Loucy (cell line): Measurements from ENCODE around the gene CAPN14.

Source experiments
- H2AFZ ChIP-seq: fragments of 200-600 bp; sonication (generic); 2 replicates; pipeline ENCODE4 v1.6.0; 2016; ENCODE audit warnings: antibody characterized with exemption, mild to moderate bottlenecking, low read length, moderate library complexity
- H3F3A ChIP-seq: fragments of 200-600 bp; 2 replicates; pipeline ENCODE4 v1.6.0; 2016; ENCODE audit warnings: antibody characterized with exemption, low read depth, mild to moderate bottlenecking
- H3K27me3 ChIP-seq: fragments of 200-600 bp; sonication (generic); 2 replicates; pipeline ENCODE4 v1.6.1; 2014; ENCODE audit warnings: low read length, mild to moderate bottlenecking; ENCODE audit not compliant: insufficient read depth, poor library complexity, severe bottlenecking
- H3K36me3 ChIP-seq: fragments of 200-600 bp; sonication (generic); 2 replicates; pipeline ENCODE4 v1.6.1; 2016; ENCODE audit warnings: low read length; ENCODE audit not compliant: insufficient read depth
- H3K4me1 ChIP-seq: fragments of 200-600 bp; sonication (generic); 2 replicates; pipeline ENCODE4 v1.5.1; 2014; ENCODE audit warnings: low read length, mild to moderate bottlenecking; ENCODE audit not compliant: insufficient read depth, poor library complexity, severe bottlenecking
- H3K4me2 ChIP-seq: fragments of 200-600 bp; sonication (generic); 2 replicates; pipeline ENCODE4 v1.6.0; 2014; ENCODE audit warnings: antibody characterized with exemption, low read length, low read depth, mild to moderate bottlenecking; ENCODE audit not compliant: poor library complexity, severe bottlenecking
- H3K4me3 ChIP-seq: fragments of 200-600 bp; sonication (generic); 2 replicates; pipeline ENCODE4 v1.5.1; 2014; ENCODE audit warnings: low read length, mild to moderate bottlenecking, mixed read lengths; ENCODE audit not compliant: poor library complexity, severe bottlenecking
- H3K79me2 ChIP-seq: fragments of 200-600 bp; sonication (generic); 2 replicates; pipeline ENCODE4 v1.6.1; 2014; ENCODE audit warnings: low read length; ENCODE audit not compliant: insufficient read depth
- H3K9ac ChIP-seq: fragments of 200-600 bp; sonication (generic); 2 replicates; pipeline ENCODE4 v1.6.0; 2014; ENCODE audit warnings: mild to moderate bottlenecking, low read depth, low read length, moderate library complexity; ENCODE audit not compliant: poor library complexity, severe bottlenecking
- H3K9me2 ChIP-seq: fragments of 200-600 bp; sonication (generic); replicated peaks from 2 replicates; pipeline ENCODE4 v1.6.1; 2016; ENCODE audit warnings: low read depth, low read length, mixed read lengths
- H3K9me3 ChIP-seq: fragments of 200-600 bp; sonication (generic); 2 replicates; pipeline ENCODE4 v1.6.1; 2014; ENCODE audit warnings: mild to moderate bottlenecking, antibody characterized with exemption, low read length, low read depth; ENCODE audit not compliant: insufficient read depth
- H4K20me1 ChIP-seq: fragments of 200-600 bp; sonication (generic); 2 replicates; pipeline ENCODE4 v1.6.0; 2014; ENCODE audit warnings: antibody characterized with exemption, low read length, mild to moderate bottlenecking; ENCODE audit not compliant: insufficient read depth, poor library complexity, severe bottlenecking
- CTCF ChIP-seq: fragments of 200-600 bp; sonication (generic); conservative IDR thresholded peaks from 2 replicates; pipeline ENCODE4 v1.5.1; 2014; ENCODE audit warnings: mild to moderate bottlenecking, antibody characterized with exemption, low read length
- EZH2phosphoT487 ChIP-seq: fragments of 200-600 bp; IDR thresholded peaks from 2 replicates; pipeline ENCODE4 v1.6.1; 2018; ENCODE audit warnings: antibody characterized with exemption, mild to moderate bottlenecking, moderate library complexity, borderline replicate concordance

Gene CAPN14

DNA sequence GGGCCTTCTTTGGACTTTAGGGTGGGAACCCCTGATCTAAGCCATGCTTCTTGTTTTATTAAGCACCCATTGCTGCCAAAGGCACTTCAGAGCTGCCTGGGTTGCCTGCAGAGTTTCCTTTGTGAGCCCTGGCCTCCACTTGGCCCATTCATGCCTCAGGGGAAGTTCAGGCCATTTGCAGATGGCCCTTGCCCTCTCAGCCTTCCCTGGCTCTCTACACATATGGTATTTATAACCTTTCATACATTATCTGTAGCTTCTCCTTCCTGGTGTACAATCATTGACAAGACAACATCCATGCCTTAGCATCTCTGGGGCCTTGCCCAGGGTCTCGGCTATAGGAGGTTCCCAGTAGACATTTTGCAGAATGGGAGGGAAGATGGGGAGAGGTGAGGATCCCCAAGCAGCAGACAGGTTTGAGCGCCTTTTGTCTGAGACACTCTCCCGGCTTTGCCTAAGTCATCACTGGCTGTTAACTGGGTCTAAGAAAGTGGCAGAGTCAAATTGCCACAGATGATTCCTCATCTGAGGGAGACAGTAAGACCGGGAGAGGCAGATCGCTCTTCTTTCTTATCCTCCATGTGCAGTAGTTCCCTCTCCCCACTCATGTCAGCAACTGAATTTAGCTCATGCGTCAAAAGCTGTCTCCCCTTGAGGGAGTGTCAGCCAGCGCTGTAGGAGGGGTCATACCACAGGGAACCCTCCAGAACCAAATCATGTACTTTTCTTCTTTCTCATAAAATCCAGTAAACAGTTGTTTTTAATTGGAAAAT, 19.3 kb upstream of the CAPN14 start:
- Histone ChIP-seq H3F3A (no peaks in the 10 kb centered on the region), H3K36me3 (no peaks in the 10 kb centered on the region), H3K27me3 (no peaks in the 10 kb centered on the region), H3K9me2 (no peaks in the 10 kb centered on the region), H3K9me3 (no peaks in the 10 kb centered on the region), H3K4me1 (peaks cover 7% of the 10 kb centered on the region), H2AFZ (no peak overlapping the region), H3K4me2 (no peak overlapping the region), H3K79me2 (no peaks in the 10 kb centered on the region), H3K4me3 (no peak overlapping the region), H4K20me1 (no peaks in the 10 kb centered on the region), H3K9ac (no peak overlapping the region)
- no peak for TF ChIP-seq CTCF
- TF ChIP-seq EZH2phosphoT487: no peak

DNA sequence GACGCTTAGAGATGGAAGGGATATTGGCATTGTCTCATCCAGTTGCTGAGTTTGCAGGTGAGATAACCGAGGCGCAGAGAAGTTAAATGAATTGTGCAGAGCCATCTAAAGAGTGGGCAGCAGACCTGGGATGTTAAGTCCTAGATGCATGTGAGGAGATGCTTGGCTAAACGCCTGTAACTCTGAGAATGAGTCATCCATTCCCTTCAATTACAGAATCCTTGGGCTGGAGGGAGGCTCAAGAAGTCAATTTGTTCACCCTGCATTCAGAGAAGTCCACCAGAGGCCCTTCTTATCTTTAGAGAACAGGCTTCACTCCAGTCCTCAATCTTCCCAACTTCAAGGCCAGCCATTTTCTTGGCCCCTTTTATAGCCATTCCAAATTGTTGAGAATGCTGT, 18.2 kb upstream of the CAPN14 start:
- H3F3A ChIP-seq: no peaks in the 10 kb centered on the region
- H3K4me1 ChIP-seq: peaks cover 7% of the 10 kb centered on the region
- H3K9ac ChIP-seq: no peak overlapping the region
- H3K9me3 ChIP-seq: no peaks in the 10 kb centered on the region
- no peaks in the 10 kb centered on the region for H3K9me2 ChIP-seq
- H3K4me3 ChIP-seq: no peak overlapping the region
- H4K20me1 ChIP-seq: no peaks in the 10 kb centered on the region
- H3K4me2 ChIP-seq: no peak overlapping the region
- no peak overlapping the region for H2AFZ ChIP-seq
- no peaks in the 10 kb centered on the region for H3K36me3 ChIP-seq
- no peak for TF ChIP-seq EZH2phosphoT487
- no peak for TF ChIP-seq CTCF
- no peaks in the 10 kb centered on the region for H3K79me2 ChIP-seq
- no peaks in the 10 kb centered on the region for H3K27me3 ChIP-seq

DNA sequence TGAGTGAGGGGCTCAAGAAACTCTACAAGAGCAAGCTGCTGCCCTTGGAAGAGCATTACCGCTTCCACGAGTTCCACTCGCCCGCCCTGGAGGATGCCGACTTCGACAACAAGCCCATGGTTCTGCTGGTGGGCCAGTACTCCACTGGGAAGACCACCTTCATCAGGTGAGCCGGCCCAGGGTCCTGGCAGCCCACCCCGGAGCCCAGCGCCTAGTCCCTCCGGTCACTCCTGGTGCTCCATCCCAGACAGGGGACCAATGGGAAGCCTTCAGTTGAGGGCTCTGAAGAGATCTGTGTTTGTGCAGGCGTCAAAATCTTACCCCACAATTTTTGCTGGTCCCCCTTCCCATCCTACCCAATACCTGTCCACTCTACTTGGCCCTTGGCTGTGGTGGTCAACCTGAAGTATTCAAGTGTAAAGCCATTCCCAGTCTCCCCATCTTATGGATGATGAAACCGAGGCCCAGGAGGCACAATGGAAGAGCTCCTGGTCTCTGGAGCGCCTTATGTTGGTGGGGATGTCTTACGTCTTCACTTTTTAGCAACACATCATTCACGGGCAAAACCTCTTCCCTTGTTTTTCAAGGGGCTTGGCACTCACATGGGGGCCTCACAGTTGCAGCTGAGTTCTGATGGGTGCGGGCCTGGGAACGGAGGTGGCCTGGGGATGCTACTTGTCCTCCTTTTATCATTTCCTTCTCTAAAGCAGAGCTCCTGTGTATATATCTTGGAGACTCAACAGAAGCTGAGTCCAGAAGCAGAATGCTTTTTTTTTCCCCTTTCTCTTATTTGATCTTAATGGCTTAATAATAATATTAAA, 17.6 kb upstream of the CAPN14 start:
- Histone ChIP-seq H4K20me1 (no peaks in the 10 kb centered on the region), H3K36me3 (no peaks in the 10 kb centered on the region), H3K4me1 (peaks cover 7% of the 10 kb centered on the region), H3K79me2 (no peaks in the 10 kb centered on the region), H3K9me3 (no peaks in the 10 kb centered on the region), H3K9me2 (no peaks in the 10 kb centered on the region), H3K4me2 (peak overlapping the region; percentile 80), H3K27me3 (no peaks in the 10 kb centered on the region), H3F3A (no peaks in the 10 kb centered on the region), H3K4me3 (no peak overlapping the region), H3K9ac (no peak overlapping the region), H2AFZ (no peak overlapping the region)
- TF ChIP-seq CTCF: no peak
- TF ChIP-seq EZH2phosphoT487: no peak
